Measurements from ENCODE around the gene ADH1A.
"Not testable (repeated sequence)": the region's sequence is repeated elsewhere in the genome, so short reads cannot be mapped to it uniquely, and the experiment has no call there.

- not testable (repeated sequence) for TF ChIP-seq CTCF (optimal IDR thresholded peaks at IDR 0.05 in 1 of 3, IDR thresholded peaks at IDR 0.05 in 1 of 3, conservative IDR thresholded peaks at IDR 0.05 in 1 of 3; ENCODE audit: extremely low read depth in 1 of 3, insufficient read depth in 2 of 3, low read length in 3 of 3); EZH2 (IDR thresholded peaks at IDR 0.05; ENCODE audit: low read length)
Measured at GRCh38 chr4:99233397-99233796, 57.4 kb downstream of the ADH1A start.

All from keratinocyte (primary cell).